ENCODE measurements around the gene SLC8A3. TPM values are rescaled to one million over a fixed set of nuclear protein-coding genes. Genes with fewer than 3 reads are reported as not detected.

The SLC8A3 gene
- total and polyA plus RNA-seq, 9 of the 15 experiments (the other 6 are each of a cell fraction or from before 2014, with no cell fraction given) = not detected

DNA sequence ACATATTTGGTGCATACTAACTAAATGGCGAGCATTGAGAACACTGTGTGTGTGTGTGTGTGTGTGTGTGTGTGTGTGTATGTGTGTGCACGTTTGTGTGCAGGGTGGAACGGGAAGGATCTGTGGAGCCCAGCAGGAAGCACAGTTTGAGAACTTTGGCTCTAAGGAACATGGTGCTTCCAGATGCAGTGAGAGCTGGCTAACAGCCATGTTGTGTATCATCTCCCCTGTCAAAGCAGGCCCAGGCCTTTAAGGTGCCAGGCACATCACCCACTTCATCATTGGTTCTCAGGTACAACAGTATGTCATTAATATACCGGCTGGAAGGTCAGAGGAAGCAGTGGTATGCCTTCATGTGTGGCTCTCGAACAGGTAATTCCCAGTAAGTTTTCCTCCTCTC lies 72.5 kb downstream of the SLC8A3 start:
- DNase-seq (ENCODE audit: extremely low read depth in 1 of 4, low spot score in 3 of 4) = no peak
- H3K36me3 ChIP-seq (ENCODE audit: control insufficient read depth, insufficient read depth, low read length) = no peaks in the 10 kb centered on the region
- no peaks in the 10 kb centered on the region for H3K79me2 ChIP-seq (ENCODE audit: control insufficient read depth, insufficient read depth, low read length)
- 0% methylated on average over 1 of the region's 5 CpGs for WGBS (ENCODE audit: insufficient coverage, low coverage, missing lambda C conversion rate)
- no peak overlapping the region for H3K9ac ChIP-seq (ENCODE audit: insufficient read depth in 1 of 2, low read depth in 2 of 2, low read length in 2 of 2)
- in situ Hi-C loops (cut with MboI) = no loop called here
- no peaks in the 10 kb centered on the region for H3K4me1 ChIP-seq (replicated peaks in 1 of 2; ENCODE audit: control insufficient read depth in 2 of 2, insufficient read depth in 2 of 2, low read length in 2 of 2)
- H4K20me1 ChIP-seq (replicated peaks; ENCODE audit: control insufficient read depth, insufficient read depth, low read length) = no peaks in the 10 kb centered on the region
- FAIRE-seq = no peak
- no peaks in the 10 kb centered on the region for H3K27me3 ChIP-seq (ENCODE audit: control insufficient read depth in 2 of 2, insufficient read depth in 2 of 2, low read length in 2 of 2)
- no peak overlapping the region for H3K4me3 ChIP-seq
- POLR2A ChIA-PET = no interaction called here
- H3K9me1 ChIP-seq (ENCODE audit: control insufficient read depth, insufficient read depth, low read length) = no peaks in the 10 kb centered on the region
- BruUV-seq (replicated peaks) = no TSS peak
- no peak for ATAC-seq
- no peaks in the 10 kb centered on the region for H3K9me3 ChIP-seq (replicated peaks; ENCODE audit: control insufficient read depth, insufficient read depth, low read depth, low read length)
- intact Hi-C loops (cut with micrococcal nuclease) = no loop called here
- CTCF ChIA-PET (ENCODE audit: low intra/inter-chr PET ratio) = interaction anchor here (0.6 kb wide), 1 partner anchor 87 kb away, joined by 4 read pairs; no protein-coding TSS in a partner anchor
- no peak overlapping the region for H2AFZ ChIP-seq (ENCODE audit: low read depth, low read length)
- H3K4me2 ChIP-seq (ENCODE audit: insufficient read depth, low read length) = no peak overlapping the region
- no peak overlapping the region for H3K27ac ChIP-seq (ENCODE audit: extremely low read depth, low read depth, low read length)
- no peak for TF ChIP-seq CTBP1 (IDR thresholded peaks at IDR 0.05; ENCODE audit: borderline replicate concordance)
- TF ChIP-seq ZNF436 (CRISPR knock-in tag; IDR thresholded peaks at IDR 0.05) = no peak
- no peak for TF ChIP-seq SMARCB1 (IDR thresholded peaks at IDR 0.05; ENCODE audit: insufficient read length, low read depth)
- TF ChIP-seq MITF (IDR thresholded peaks at IDR 0.05) = no peak
- TF ChIP-seq NR2C1 (IDR thresholded peaks at IDR 0.05) = no peak
- TF ChIP-seq NR2C1 (tag; IDR thresholded peaks at IDR 0.05) = no peak
- TF ChIP-seq NUFIP1 (IDR thresholded peaks at IDR 0.05; ENCODE audit: partially characterized antibody) = no peak
- TF ChIP-seq, protein P1, sequence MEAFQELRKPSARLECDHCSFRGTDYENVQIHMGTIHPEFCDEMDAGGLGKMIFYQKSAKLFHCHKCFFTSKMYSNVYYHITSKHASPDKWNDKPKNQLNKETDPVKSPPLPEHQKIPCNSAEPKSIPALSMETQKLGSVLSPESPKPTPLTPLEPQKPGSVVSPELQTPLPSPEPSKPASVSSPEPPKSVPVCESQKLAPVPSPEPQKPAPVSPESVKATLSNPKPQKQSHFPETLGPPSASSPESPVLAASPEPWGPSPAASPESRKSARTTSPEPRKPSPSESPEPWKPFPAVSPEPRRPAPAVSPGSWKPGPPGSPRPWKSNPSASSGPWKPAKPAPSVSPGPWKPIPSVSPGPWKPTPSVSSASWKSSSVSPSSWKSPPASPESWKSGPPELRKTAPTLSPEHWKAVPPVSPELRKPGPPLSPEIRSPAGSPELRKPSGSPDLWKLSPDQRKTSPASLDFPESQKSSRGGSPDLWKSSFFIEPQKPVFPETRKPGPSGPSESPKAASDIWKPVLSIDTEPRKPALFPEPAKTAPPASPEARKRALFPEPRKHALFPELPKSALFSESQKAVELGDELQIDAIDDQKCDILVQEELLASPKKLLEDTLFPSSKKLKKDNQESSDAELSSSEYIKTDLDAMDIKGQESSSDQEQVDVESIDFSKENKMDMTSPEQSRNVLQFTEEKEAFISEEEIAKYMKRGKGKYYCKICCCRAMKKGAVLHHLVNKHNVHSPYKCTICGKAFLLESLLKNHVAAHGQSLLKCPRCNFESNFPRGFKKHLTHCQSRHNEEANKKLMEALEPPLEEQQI (IDR thresholded peaks at IDR 0.05) = no peak
- no peak for TF ChIP-seq SIX5 (IDR thresholded peaks at IDR 0.05; ENCODE audit: borderline replicate concordance in 1 of 2, insufficient read depth in 1 of 2, low read depth in 1 of 2, low read length in 2 of 2)
- TF ChIP-seq, protein P2, sequence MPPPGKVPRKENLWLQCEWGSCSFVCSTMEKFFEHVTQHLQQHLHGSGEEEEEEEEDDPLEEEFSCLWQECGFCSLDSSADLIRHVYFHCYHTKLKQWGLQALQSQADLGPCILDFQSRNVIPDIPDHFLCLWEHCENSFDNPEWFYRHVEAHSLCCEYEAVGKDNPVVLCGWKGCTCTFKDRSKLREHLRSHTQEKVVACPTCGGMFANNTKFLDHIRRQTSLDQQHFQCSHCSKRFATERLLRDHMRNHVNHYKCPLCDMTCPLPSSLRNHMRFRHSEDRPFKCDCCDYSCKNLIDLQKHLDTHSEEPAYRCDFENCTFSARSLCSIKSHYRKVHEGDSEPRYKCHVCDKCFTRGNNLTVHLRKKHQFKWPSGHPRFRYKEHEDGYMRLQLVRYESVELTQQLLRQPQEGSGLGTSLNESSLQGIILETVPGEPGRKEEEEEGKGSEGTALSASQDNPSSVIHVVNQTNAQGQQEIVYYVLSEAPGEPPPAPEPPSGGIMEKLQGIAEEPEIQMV (tag; conservative IDR thresholded peaks at IDR 0.05; ENCODE audit: low read depth) = no peak
- no peak for TF ChIP-seq ETV1 (tag; conservative IDR thresholded peaks at IDR 0.05; ENCODE audit: low read depth)
- TF ChIP-seq, protein P3, sequence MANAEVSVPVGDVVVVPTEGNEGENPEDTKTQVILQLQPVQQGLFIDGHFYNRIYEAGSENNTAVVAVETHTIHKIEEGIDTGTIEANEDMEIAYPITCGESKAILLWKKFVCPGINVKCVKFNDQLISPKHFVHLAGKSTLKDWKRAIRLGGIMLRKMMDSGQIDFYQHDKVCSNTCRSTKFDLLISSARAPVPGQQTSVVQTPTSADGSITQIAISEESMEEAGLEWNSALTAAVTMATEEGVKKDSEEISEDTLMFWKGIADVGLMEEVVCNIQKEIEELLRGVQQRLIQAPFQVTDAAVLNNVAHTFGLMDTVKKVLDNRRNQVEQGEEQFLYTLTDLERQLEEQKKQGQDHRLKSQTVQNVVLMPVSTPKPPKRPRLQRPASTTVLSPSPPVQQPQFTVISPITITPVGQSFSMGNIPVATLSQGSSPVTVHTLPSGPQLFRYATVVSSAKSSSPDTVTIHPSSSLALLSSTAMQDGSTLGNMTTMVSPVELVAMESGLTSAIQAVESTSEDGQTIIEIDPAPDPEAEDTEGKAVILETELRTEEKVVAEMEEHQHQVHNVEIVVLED (CRISPR knock-in tag; IDR thresholded peaks at IDR 0.05) = no peak
- no peak for TF ChIP-seq BCOR (IDR thresholded peaks at IDR 0.05)
- no peak for TF ChIP-seq ZC3H8 (IDR thresholded peaks at IDR 0.05)
- TF ChIP-seq HNRNPL (IDR thresholded peaks at IDR 0.05; ENCODE audit: low read depth, low read length) = no peak
